PC-3 (cell line): ENCODE measurements around the gene CCM2L. TPM values are rescaled to one million over a fixed set of nuclear protein-coding genes. Genes with fewer than 3 reads are reported as not detected.

Experiments
- ATAC-seq: fragments of 200-7000 bp; cut with Tn5 transposase; 2 replicates; pipeline ENCODE4 v1.9.1; 2020; ENCODE audit warnings: mild to moderate bottlenecking, moderate library complexity
- BruUV-seq: library from RNA; stranded (reverse); fragments of 400-500 nt; replicated peaks from 2 replicates; lab custom pipeline; 2021; lab: Mats Ljungman, UMichigan
- CTCF ChIA-PET: fragments of 300-600 bp; sonication (Branson Sonifier 250); formaldehyde crosslinking; loops from one replicate; lab custom pipeline; 2022; ENCODE audit warnings: antibody characterized with exemption; lab: Charles Lee
- POLR2A ChIA-PET: fragments of 300-600 bp; sonication (Branson Sonifier 250); formaldehyde crosslinking; loops from one replicate; lab custom pipeline; 2022; ENCODE audit warnings: antibody characterized with exemption; ENCODE audit not compliant: unreplicated experiment; lab: Charles Lee
- DNase-seq: peaks from one replicate; pipeline ENCODE4 v3.0.0-alpha.2; 2015
- H2AFZ ChIP-seq: fragments of 300-600 bp; sonication (generic); 2 replicates; pipeline ENCODE4 v1.6.0; 2016; ENCODE audit warnings: antibody characterized with exemption, low read length
- H3F3A ChIP-seq: fragments of 300-600 bp; sonication (generic); one replicate; pipeline ENCODE4 v1.6.0; 2017; ENCODE audit warnings: antibody characterized with exemption, low read length, control low read depth, mild to moderate bottlenecking; ENCODE audit not compliant: unreplicated experiment
- H3K27ac ChIP-seq: fragments of 300-600 bp; sonication (generic); 2 replicates; pipeline ENCODE4 v1.5.1; 2016; ENCODE audit warnings: mild to moderate bottlenecking, low read length
- H3K27me3 ChIP-seq: fragments of 300-600 bp; sonication (generic); 2 replicates; pipeline ENCODE4 v1.6.1; 2016; ENCODE audit warnings: low read length, mixed read lengths
- H3K36me3 ChIP-seq: fragments of 300-600 bp; sonication (generic); 2 replicates; pipeline ENCODE4 v1.6.1; 2016; ENCODE audit warnings: low read depth, mixed run types, low read length, mixed read lengths
- H3K4me1 ChIP-seq: fragments of 300-600 bp; sonication (generic); 2 replicates; pipeline ENCODE4 v1.5.1; 2016; ENCODE audit warnings: low read length; ENCODE audit not compliant: insufficient read depth
- H3K4me2 ChIP-seq: fragments of 300-600 bp; sonication (generic); 2 replicates; pipeline ENCODE4 v1.6.0; 2016; ENCODE audit warnings: low read length
- H3K4me3 ChIP-seq: fragments of 300-600 bp; sonication (generic); 2 replicates; pipeline ENCODE4 v1.5.1; 2016; ENCODE audit warnings: mild to moderate bottlenecking, low read length, mixed read lengths
- H3K79me2 ChIP-seq: fragments of 300-600 bp; sonication (generic); 2 replicates; pipeline ENCODE4 v1.6.1; 2017; ENCODE audit warnings: low read length, mixed read lengths
- H3K9ac ChIP-seq: fragments of 300-600 bp; sonication (generic); 2 replicates; pipeline ENCODE4 v1.6.0; 2016; ENCODE audit warnings: mild to moderate bottlenecking, low read length
- H3K9me2 ChIP-seq: fragments of 300-600 bp; sonication (generic); replicated peaks from 2 replicates; pipeline ENCODE4 v1.6.1; 2016; ENCODE audit warnings: mixed run types, low read length, mixed read lengths
- H3K9me3 ChIP-seq: fragments of 300-600 bp; sonication (generic); 2 replicates; pipeline ENCODE4 v1.6.1; 2016; ENCODE audit warnings: low read length, mixed read lengths
- H4K20me1 ChIP-seq: fragments of 300-600 bp; sonication (generic); 2 replicates; pipeline ENCODE4 v1.6.1; 2016; ENCODE audit warnings: low read length, mixed read lengths
- EZH2 ChIP-seq: fragments of 300-600 bp; sonication (generic); IDR thresholded peaks from one replicate; pipeline ENCODE4 v1.6.1; 2017; ENCODE audit warnings: antibody characterized with exemption, mild to moderate bottlenecking, low read length; ENCODE audit not compliant: unreplicated experiment
- EZH2phosphoT487 ChIP-seq: fragments of 300-600 bp; sonication (generic); IDR thresholded peaks from 2 replicates; pipeline ENCODE4 v1.6.1; 2018; ENCODE audit warnings: mild to moderate bottlenecking, antibody characterized with exemption, low read length, borderline replicate concordance
- intact Hi-C: fragments of 100-400 bp; cut with micrococcal nuclease; formaldehyde crosslinking; loops from 2 replicates; pipeline ENCODE4 v1.9.0; 2023
- total RNA-seq: library from RNA; depleted of rRNA; stranded (reverse); fragments of >200 nt; gene quantifications from 2 replicates; pipeline ENCODE4 v1.2.3, GENCODE V29; 2014
- TF ChIP-seq, protein P1 (sequence below): fragments of 300-600 bp; sonication (generic); conservative IDR thresholded peaks from 2 replicates; pipeline ENCODE4 v1.5.1; 2017; ENCODE audit warnings: antibody characterized with exemption, low read depth, mild to moderate bottlenecking, low read length

CCM2L gene
- total RNA-seq, 1 experiment from 2014 or later: not detected

DNA sequence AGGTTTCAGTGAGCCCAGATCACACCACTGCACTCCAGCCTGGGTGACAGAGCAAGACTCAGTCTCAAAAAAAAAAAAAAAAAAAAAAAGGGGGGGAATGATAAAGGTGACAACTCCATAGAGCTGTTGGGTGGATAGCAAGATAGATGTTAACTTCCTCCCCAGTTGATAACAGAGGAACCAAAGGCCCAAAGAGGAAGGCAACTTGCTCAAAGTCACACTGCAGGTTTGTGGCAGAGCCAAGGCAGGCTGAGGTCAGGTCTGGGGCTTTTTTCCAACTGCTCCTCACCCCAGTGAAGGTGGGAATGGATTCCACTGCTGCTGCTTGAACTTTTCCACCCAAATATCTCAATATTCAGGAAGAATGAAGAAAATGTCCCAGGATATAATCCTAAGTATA lies 68.6 kb downstream of the CCM2L start:
- H3K4me3 ChIP-seq: no peak overlapping the region
- no peaks in the 10 kb centered on the region for H3F3A ChIP-seq
- H3K9ac ChIP-seq: no peak overlapping the region
- POLR2A ChIA-PET: no interaction called here
- H3K27ac ChIP-seq: no peak overlapping the region
- BruUV-seq: no TSS peak
- CTCF ChIA-PET: no interaction called here
- intact Hi-C loops: no loop called here
- TF ChIP-seq EZH2phosphoT487 (no peak), EZH2 (no peak)
- TF ChIP-seq, protein P1, sequence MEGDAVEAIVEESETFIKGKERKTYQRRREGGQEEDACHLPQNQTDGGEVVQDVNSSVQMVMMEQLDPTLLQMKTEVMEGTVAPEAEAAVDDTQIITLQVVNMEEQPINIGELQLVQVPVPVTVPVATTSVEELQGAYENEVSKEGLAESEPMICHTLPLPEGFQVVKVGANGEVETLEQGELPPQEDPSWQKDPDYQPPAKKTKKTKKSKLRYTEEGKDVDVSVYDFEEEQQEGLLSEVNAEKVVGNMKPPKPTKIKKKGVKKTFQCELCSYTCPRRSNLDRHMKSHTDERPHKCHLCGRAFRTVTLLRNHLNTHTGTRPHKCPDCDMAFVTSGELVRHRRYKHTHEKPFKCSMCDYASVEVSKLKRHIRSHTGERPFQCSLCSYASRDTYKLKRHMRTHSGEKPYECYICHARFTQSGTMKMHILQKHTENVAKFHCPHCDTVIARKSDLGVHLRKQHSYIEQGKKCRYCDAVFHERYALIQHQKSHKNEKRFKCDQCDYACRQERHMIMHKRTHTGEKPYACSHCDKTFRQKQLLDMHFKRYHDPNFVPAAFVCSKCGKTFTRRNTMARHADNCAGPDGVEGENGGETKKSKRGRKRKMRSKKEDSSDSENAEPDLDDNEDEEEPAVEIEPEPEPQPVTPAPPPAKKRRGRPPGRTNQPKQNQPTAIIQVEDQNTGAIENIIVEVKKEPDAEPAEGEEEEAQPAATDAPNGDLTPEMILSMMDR: no peak
- H3K36me3 ChIP-seq: no peaks in the 10 kb centered on the region
- no peak overlapping the region for H2AFZ ChIP-seq
- no peaks in the 10 kb centered on the region for H3K9me3 ChIP-seq
- DNase-seq: no peak
- no peaks in the 10 kb centered on the region for H3K79me2 ChIP-seq
- H3K4me2 ChIP-seq: no peak overlapping the region
- ATAC-seq: no peak
- H3K4me1 ChIP-seq: 0 out of 2 replicates have a peak, but pooled peaks cover 10% of the 10 kb centered on the region
- H3K27me3 ChIP-seq: peaks cover 45% of the 10 kb centered on the region
- no peaks in the 10 kb centered on the region for H4K20me1 ChIP-seq
- no peaks in the 10 kb centered on the region for H3K9me2 ChIP-seq

DNA sequence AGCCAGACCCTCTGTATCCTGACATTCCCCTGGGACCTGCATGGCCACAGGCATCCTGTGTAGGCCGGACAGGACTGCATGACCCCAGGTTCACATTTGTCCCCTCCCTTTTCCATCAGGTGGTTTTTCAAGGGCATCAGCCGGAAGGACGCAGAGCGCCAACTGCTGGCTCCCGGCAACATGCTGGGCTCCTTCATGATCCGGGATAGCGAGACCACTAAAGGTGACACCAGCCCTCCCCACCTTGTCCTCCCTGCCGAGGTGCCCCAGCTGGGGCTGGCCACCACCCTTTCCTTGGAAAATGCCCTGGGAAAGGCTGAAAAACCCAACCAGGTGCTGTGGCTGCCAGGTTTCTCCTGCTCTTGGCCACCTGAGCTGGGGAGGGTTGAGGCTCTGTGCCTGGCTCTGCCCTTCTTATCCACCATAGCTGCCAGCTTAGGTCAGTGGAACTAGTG lies 69.4 kb downstream of the CCM2L start:
- Histone ChIP-seq H3F3A (no peaks in the 10 kb centered on the region), H3K9me3 (no peaks in the 10 kb centered on the region), H3K4me2 (no peak overlapping the region), H3K27me3 (peaks cover 45% of the 10 kb centered on the region), H4K20me1 (no peaks in the 10 kb centered on the region), H3K27ac (no peak overlapping the region), H3K9ac (no peak overlapping the region), H3K9me2 (no peaks in the 10 kb centered on the region), H3K79me2 (no peaks in the 10 kb centered on the region), H3K4me1 (0 out of 2 replicates have a peak, but pooled peaks cover 10% of the 10 kb centered on the region), H2AFZ (no peak overlapping the region), H3K36me3 (no peaks in the 10 kb centered on the region), H3K4me3 (no peak overlapping the region)
- POLR2A ChIA-PET: no interaction called here
- BruUV-seq: no TSS peak
- CTCF ChIA-PET: interaction anchor here (0.6 kb wide), 1 partner anchor 225 kb away, joined by 3 read pairs; no protein-coding TSS in a partner anchor
- intact Hi-C loops: no loop called here
- DNase-seq (no peak), ATAC-seq (no peak)
- TF ChIP-seq, protein P1: no peak; the same call in 1 of the 2 replicates
- TF ChIP-seq EZH2: no peak
- TF ChIP-seq EZH2phosphoT487: no peak

DNA sequence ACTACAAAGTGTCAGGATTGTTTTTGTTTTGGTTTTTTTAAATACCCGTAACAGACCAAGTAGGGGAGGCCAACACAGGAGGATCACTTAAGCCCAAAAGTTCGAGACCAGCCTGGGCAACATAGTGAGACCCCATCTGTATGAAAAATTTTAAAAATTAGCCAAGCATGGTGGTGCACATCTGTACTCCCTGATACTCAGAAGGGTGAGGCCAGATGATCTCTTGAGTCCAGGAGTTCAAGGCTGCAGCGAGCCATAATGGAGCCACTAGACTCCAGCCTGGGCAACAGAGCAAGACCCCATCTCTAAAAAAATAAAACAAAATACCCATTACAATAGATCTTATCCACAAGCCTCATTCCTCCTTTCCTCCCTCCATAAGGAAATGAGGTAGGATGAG lies 70.5 kb downstream of the CCM2L start:
- no peak overlapping the region for H3K9ac ChIP-seq
- no peaks in the 10 kb centered on the region for H3K9me2 ChIP-seq
- no peak overlapping the region for H3K27ac ChIP-seq
- CTCF ChIA-PET: no interaction called here
- no peaks in the 10 kb centered on the region for H4K20me1 ChIP-seq
- no TSS peak for BruUV-seq
- H3K4me3 ChIP-seq: no peak overlapping the region
- H3F3A ChIP-seq: no peaks in the 10 kb centered on the region
- intact Hi-C loops: no loop called here
- H3K4me2 ChIP-seq: no peak overlapping the region
- peaks cover 38% of the 10 kb centered on the region for H3K27me3 ChIP-seq
- H3K9me3 ChIP-seq: no peaks in the 10 kb centered on the region
- ATAC-seq (no peak), DNase-seq (no peak)
- no peak overlapping the region for H2AFZ ChIP-seq
- H3K79me2 ChIP-seq: no peaks in the 10 kb centered on the region
- POLR2A ChIA-PET: no interaction called here
- no peak for TF ChIP-seq EZH2phosphoT487
- TF ChIP-seq, protein P1: no peak
- TF ChIP-seq EZH2: no peak
- 0 out of 2 replicates have a peak, but pooled peaks cover 10% of the 10 kb centered on the region for H3K4me1 ChIP-seq
- no peaks in the 10 kb centered on the region for H3K36me3 ChIP-seq
